Measurements from ENCODE around the gene FBLN1.
"Not testable (repeated sequence)": the region's sequence is repeated elsewhere in the genome, so short reads cannot be mapped to it uniquely, and the experiment has no call there.

The FBLN1 gene

GRCh38 chr22:45616432-45616831, 113.7 kb downstream of the FBLN1 start:
- no peak for DNase-seq

GRCh38 chr22:45617948-45618347, 115.3 kb downstream of the FBLN1 start:
- DNase-seq, result no peak

GRCh38 chr22:45620706-45621105, 118.0 kb downstream of the FBLN1 start:
- no peak for DNase-seq

- no peak for DNase-seq
These were observed 119.3 kb downstream of the FBLN1 start for GRCh38 chr22:45621836-45622600.

GRCh38 chr22:45623464-45624145, 120.9 kb downstream of the FBLN1 start:
- DNase-seq, result not testable (repeated sequence)

GRCh38 chr22:45626198-45626651, 123.5 kb downstream of the FBLN1 start:
- DNase-seq, result no peak

GRCh38 chr22:45627489-45628233, 125.0 kb downstream of the FBLN1 start:
- no peak for DNase-seq

- no peak for DNase-seq
These were observed 125.8 kb downstream of the FBLN1 start for GRCh38 chr22:45628515-45628914.

- DNase-seq, result no peak
These were observed 126.9 kb downstream of the FBLN1 start for GRCh38 chr22:45629469-45630089.

- no peak for DNase-seq
These were observed 127.8 kb downstream of the FBLN1 start for GRCh38 chr22:45630436-45630835.

- DNase-seq, result no peak
These were observed 128.6 kb downstream of the FBLN1 start for GRCh38 chr22:45631140-45631840.

GRCh38 chr22:45631841-45632238, 129.2 kb downstream of the FBLN1 start:
- no peak for DNase-seq

GRCh38 chr22:45632791-45633515, 130.3 kb downstream of the FBLN1 start:
- DNase-seq, result no peak

GRCh38 chr22:45636683-45637082, 134.0 kb downstream of the FBLN1 start:
- DNase-seq, result no peak

- no peak for DNase-seq
These were observed 135.5 kb downstream of the FBLN1 start for GRCh38 chr22:45638197-45638596.

- DNase-seq, result no peak
These were observed 136.4 kb downstream of the FBLN1 start for GRCh38 chr22:45638834-45639746.

GRCh38 chr22:45639747-45640102, 137.0 kb downstream of the FBLN1 start:
- no peak for DNase-seq

GRCh38 chr22:45640291-45640940, 137.7 kb downstream of the FBLN1 start:
- DNase-seq, result no peak

GRCh38 chr22:45640941-45641621, 138.4 kb downstream of the FBLN1 start:
- DNase-seq, result no peak

GRCh38 chr22:45642986-45643385, 140.3 kb downstream of the FBLN1 start:
- DNase-seq, result no peak
